SK-N-DZ (cell line): Measurements from ENCODE around the gene INO80.
A peak's percentile ranks its signal among the peaks of the same experiment; 100 is the strongest.

ENCODE experiments used
- DNase-seq: peaks from one replicate; pipeline ENCODE4 v3.0.0-alpha.2; 2015; ENCODE audit warnings: low spot score

Gene INO80

GRCh38 chr15:40944510-40945296 lies 171.4 kb downstream of the INO80 start:
- no peak for DNase-seq

GRCh38 chr15:40943764-40944365 lies 172.2 kb downstream of the INO80 start:
- no peak for DNase-seq

- DNase-seq, result no peak
Measured at GRCh38 chr15:40942878-40943277, 173.2 kb downstream of the INO80 start.

DNA sequence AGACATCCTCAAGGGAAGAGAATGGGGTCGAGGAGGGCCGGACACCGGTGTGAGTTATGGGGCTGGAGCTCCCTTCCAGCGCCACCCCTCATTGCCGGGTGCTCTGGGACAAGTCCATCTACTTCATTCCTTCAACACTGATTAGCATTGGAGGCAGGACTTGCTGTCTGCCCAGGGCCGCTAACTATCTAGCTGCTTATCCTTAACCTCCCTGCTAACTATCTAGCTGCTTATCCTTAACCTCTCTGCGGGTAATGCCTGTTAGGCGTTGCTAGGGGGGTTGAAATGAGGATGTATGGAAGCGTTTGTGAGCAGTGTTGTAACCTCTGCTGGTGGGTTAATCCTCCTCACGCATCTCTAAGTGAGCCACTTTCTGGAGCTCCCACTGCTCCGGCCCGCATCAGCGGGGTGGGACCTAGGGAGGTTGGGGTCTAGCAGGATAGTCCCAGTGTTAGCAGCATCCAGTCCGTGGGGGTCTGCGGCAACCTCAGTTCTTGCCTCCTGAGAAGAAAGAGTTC lies 173.7 kb downstream of the INO80 start:
- no peak for DNase-seq

DNA sequence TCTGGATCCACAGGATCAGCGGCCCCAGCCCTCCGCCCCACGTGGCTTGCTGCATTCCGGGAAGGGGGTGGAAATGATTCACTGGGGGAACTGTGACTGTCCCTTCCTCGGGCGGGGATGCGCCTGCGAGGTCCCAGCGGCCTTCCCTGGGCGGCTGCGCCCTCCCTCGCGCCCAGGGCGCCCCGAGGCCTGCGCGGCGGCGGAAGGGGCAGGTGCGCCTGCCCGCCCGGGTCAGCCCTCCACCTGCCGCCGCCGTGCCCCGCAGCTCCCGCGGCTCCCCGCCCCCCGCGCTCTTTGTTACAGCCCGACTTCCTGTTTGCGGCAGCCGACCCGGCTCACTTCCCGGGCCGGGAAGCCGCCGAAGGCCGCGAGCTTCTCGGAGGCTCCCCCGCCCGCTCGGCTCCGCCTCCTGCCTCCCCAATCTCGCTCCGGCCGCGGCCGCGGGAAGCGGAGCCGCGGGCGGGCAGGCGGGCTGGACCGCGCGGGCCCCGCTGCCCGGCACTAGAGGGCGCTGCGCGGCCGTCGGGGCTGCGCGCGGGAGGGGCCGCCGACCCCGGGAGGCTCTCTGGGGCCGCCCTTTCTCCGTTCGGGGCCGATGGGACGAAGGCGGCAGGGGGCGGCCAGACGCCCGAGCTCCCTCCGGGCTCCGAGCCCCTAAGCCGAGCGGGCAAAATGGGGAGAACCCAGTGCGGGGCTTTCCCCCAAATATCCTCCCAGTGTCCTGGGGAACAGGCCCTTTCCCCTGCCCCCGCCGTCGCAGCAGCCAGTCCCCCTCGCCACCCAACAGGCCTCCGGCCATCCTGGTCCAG lies 174.3 kb downstream of the INO80 start:
- peak; percentile 74 for DNase-seq

- no peak for DNase-seq
Measured at GRCh38 chr15:40941068-40941527, 175.0 kb downstream of the INO80 start.

GRCh38 chr15:40940296-40940801 lies 175.7 kb downstream of the INO80 start:
- no peak for DNase-seq

GRCh38 chr15:40938536-40938870 lies 177.6 kb downstream of the INO80 start:
- no peak for DNase-seq

GRCh38 chr15:40937762-40938535 lies 178.1 kb downstream of the INO80 start:
- DNase-seq, result no peak

GRCh38 chr15:40936709-40937666 lies 179.1 kb downstream of the INO80 start:
- DNase-seq, result peak; percentile 55

DNA sequence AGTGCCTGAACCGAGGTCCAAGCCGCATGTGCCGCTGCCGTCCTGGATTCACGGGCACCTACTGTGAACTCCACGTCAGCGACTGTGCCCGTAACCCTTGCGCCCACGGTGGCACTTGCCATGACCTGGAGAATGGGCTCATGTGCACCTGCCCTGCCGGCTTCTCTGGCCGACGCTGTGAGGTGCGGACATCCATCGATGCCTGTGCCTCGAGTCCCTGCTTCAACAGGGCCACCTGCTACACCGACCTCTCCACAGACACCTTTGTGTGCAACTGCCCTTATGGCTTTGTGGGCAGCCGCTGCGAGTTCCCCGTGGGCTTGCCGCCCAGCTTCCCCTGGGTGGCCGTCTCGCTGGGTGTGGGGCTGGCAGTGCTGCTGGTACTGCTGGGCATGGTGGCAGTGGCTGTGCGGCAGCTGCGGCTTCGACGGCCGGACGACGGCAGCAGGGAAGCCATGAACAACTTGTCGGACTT lies 179.8 kb downstream of the INO80 start:
- DNase-seq, result no peak

GRCh38 chr15:40934457-40934856 lies 181.6 kb downstream of the INO80 start:
- DNase-seq, result no peak

- DNase-seq, result no peak
Measured at GRCh38 chr15:40933517-40933902, 182.6 kb downstream of the INO80 start.

GRCh38 chr15:40932649-40933516 lies 183.2 kb downstream of the INO80 start:
- no peak for DNase-seq

DNA sequence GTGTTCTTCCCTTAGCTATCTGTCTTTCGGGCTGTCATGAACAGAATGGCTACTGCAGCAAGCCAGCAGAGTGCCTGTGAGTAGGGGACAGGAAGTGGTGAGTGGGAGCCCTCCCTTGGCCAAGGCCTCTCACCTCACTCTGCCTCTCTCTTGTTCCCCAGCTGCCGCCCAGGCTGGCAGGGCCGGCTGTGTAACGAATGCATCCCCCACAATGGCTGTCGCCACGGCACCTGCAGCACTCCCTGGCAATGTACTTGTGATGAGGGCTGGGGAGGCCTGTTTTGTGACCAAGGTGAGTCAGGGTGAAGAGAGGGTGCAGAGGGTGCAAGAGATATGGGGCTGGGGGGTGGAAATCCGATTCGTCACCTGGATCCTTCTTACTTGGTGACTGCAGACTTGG lies 183.9 kb downstream of the INO80 start:
- DNase-seq, result no peak

DNA sequence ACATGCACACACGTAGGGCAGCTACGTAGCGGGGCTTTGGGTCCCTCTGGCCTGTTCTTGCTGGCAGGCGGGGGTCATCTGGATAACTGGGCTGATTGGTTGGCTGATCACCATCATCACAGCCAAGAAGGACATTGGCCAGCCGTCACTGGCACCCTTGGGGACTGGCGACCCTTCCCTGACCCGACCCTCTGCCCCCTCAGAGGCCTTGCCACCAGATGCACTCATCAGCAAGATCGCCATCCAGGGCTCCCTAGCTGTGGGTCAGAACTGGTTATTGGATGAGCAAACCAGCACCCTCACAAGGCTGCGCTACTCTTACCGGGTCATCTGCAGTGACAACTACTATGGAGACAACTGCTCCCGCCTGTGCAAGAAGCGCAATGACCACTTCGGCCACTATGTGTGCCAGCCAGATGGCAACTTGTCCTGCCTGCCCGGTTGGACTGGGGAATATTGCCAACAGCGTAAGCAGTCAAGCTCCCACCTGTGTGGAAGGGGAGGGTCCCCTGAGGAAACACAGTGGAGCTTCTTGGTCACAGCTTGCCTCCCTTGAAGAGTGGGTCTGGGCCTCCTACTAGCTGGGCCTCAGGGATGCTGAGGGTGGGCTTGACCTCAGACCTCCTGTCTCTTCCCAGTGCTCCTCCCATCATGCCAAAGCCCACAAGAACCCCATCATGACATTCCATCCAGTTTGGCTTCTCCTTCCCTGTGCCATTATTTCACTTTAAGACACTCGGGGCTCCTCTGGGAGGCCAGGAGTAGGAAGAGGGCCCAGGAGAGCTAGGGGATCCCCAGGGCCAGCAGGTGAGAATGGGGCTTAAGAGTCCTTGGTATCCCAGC lies 184.6 kb downstream of the INO80 start:
- DNase-seq, result no peak

DNA sequence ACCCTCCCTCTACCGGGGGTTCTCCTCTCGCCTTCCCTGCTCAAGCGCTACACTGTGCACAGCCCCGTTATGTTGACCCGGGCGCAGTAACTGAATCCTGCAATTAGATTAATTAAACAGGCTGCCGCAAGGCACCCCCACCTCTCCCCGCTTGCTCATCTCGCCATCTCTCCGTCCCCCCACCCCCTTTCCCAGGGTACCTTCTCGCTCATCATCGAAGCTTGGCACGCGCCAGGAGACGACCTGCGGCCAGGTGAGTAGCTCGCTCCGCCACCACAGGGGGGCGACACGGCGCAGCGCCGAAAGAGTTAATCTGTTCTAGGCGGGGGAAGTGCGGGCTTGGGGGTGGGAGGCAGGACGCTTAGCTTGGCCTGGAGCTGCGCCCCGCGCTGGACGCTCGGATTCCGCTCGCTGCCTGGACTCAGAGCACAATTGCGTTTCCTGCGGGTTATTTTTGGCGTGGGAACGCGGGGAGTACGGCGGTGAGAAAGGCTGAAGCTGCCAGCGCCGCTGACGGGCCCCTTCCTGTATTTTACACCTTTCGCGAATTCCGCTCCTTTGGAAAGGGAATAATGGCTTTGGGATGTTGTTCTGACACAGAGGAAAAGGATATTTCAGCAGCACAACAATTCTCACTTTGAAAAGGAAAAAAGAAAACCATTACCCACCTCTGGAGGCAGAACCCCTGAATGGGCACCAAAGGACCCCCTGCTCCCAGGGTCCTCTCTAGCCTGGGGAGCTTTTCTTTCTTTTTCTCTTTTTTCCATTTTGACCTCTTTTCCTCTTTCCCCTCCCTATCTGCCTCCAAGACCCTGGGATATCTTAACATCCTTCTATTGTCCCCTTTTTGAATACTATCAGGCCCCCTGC lies 185.4 kb downstream of the INO80 start:
- DNase-seq, result no peak
